COLO829 (cell line): ENCODE results near the gene GNPDA2.

Source experiments
- DNase-seq: peaks from one replicate; pipeline ENCODE4 v3.0.0; 2012; ENCODE audit warnings: low spot score

GNPDA2 gene

GRCh38 chr4:44678094-44679041 is 48.0 kb downstream of the GNPDA2 start, which contains the start of gene GUF1:
GUF1 (plus strand) TSS chr4:44678420; CDS start chr4:44678623, 203 bp downstream.
- peak; percentile 71 for DNase-seq

GRCh38 chr4:44675366-44675765 is 51.0 kb downstream of the GNPDA2 start:
- DNase-seq = no peak

DNA sequence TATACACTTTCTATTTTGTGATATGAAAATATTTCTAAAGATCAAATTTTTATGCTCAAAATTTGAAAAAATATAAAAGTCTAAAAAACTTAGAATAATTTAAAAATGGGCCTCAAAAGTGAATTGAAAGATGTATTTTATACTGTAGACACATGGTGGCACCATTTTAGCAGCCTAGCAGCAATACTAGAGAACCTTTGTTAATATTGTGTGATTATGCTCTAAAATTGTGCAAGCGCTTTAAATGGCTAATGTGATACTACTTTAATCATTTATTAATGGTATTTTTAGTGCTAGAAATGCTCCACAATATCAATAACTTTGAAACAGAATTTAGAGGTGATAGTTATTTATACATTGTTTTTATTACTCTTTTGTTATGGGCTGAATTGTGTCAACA is 51.9 kb downstream of the GNPDA2 start:
- DNase-seq = no peak

DNA sequence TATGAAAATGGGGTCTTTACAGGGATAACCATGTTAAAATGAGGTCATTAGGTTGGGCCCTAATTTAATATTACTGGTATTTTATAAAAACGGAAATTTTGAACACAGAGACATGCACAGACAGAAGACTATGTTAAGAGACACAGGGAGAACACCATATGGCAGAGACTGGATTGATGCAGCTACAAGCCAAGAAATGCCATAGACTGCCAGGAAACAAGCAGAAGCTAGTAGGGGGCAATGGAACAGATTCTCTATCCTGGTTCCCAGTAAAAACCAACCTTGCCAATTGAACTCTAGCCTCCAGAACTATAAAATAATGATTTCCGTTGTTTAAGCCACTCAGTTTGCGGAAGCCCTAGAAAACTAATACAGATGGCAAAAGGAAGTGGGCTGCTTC is 54.7 kb downstream of the GNPDA2 start:
- DNase-seq = no peak

GRCh38 chr4:44670506-44671199 is 55.7 kb downstream of the GNPDA2 start:
- DNase-seq = no peak

- no peak for DNase-seq
These were observed 57.8 kb downstream of the GNPDA2 start for GRCh38 chr4:44668526-44668925.

DNA sequence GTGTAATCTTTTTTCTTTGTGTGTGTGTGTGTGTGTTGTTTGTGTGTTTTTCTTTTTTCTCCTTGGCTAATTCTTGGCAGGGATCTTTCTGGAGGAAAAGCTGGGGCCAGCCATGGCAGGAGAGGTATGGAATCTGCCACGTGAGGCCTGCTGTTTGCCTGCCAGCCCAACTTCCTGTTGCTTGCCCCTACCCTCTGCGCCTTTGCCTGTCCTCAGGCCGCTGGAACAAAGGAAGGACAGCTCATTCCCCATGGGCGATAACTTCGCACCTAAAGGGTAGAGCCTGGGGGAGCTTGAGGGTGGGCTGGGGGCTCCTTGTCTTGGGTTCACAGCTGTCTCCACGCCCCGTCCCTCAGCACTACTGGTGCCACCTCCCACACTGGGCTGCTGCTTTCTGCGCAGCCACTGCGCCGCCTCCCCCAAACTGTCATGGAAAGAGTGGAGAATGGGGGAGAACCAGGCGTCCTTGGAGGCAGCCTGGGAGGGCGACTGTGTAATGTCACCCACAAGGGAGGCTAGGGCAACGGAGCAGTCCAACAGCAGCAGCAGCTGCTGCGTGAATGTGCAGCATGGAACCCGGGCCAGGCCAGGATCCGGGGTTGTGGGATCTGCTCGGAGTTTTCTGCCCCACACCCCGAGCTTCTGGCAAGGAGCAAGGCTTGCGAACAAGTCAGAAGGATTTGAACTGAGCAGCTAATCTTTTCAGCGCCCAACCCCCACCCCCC is 62.7 kb downstream of the GNPDA2 start:
- DNase-seq = no peak

DNA sequence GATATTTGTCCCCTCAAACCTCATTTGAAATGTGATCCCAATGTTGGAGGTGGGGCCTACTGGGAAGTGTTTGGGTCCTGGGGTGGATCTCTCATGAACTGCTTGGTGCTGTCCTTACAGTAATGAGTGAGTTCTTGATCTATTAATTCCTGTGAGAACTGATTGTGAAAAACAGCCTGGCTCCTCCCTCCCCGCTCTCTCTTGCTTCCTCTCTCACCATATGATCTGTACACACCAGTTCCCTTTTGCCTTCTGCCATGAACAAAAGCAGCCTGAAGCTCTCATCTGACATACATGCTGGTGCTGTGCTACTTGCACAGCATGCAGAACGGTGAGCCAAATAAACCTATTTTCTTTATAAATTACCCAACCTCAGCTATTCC is 63.7 kb downstream of the GNPDA2 start:
- no peak for DNase-seq

- peak; percentile 4 for DNase-seq
These were observed 64.3 kb downstream of the GNPDA2 start for GRCh38 chr4:44661940-44662622.

DNA sequence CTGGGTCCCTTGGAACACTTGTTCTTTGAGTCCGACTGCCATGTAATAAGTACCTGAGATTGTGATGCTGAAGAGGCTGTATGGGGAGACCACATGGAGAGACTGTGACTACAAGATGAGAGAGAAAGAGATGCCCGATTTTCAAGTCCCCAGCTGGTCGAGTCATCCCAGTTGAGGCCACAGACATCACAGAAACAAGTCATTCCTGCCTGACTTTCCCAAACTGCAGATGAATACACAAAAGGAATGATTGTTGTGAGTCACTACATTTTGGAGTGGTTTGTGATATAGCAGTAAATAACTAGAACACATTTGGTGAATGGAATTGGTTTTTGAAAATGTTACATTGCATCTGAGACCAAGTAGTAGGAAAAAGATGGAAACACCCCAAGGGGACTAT is 66.0 kb downstream of the GNPDA2 start:
- peak; percentile 8 for DNase-seq

GRCh38 chr4:44652002-44652401 is 74.4 kb downstream of the GNPDA2 start:
- no peak for DNase-seq
